SKM-1 (cell line): ENCODE results near the gene RESP18.

Experiments used
- DNase-seq: peaks from one replicate; lab custom pipeline; 2025; ENCODE audit not compliant: unreplicated experiment; lab: John Stamatoyannopoulos, UW

Gene RESP18

GRCh38 chr2:219332542-219332941, at the start of gene RESP18:
Gene RESP18, minus strand, starts transcription at chr2:219332744.
- DNase-seq = no peak

GRCh38 chr2:219381448-219381847, 48.9 kb upstream of the RESP18 start:
- no peak for DNase-seq

- DNase-seq = no peak
Observed at GRCh38 chr2:219380926-219381325, 48.4 kb upstream of the RESP18 start.

- no peak for DNase-seq
Observed at GRCh38 chr2:219378163-219378851, 45.8 kb upstream of the RESP18 start.

GRCh38 chr2:219369447-219369861, 36.9 kb upstream of the RESP18 start:
- no peak for DNase-seq

- DNase-seq = no peak
Observed at GRCh38 chr2:219368690-219369191, 36.2 kb upstream of the RESP18 start.

GRCh38 chr2:219362524-219363164, 30.1 kb upstream of the RESP18 start:
- no peak for DNase-seq

- no peak for DNase-seq
Observed at GRCh38 chr2:219362072-219362471, 29.5 kb upstream of the RESP18 start.

- no peak for DNase-seq
Observed at GRCh38 chr2:219358170-219359075, 25.9 kb upstream of the RESP18 start.

- peak; percentile 88 for DNase-seq
Observed at GRCh38 chr2:219356834-219357233, 24.3 kb upstream of the RESP18 start.

GRCh38 chr2:219354582-219354981, 22.0 kb upstream of the RESP18 start:
- DNase-seq = no peak

- no peak for DNase-seq
Observed at GRCh38 chr2:219353129-219353528, 20.6 kb upstream of the RESP18 start.

GRCh38 chr2:219352448-219353023, 20.0 kb upstream of the RESP18 start:
- DNase-seq = no peak

- no peak for DNase-seq
Observed at GRCh38 chr2:219350710-219351221, 18.2 kb upstream of the RESP18 start.

GRCh38 chr2:219350215-219350614, 17.7 kb upstream of the RESP18 start:
- no peak for DNase-seq

GRCh38 chr2:219344751-219345430, 12.3 kb upstream of the RESP18 start:
- DNase-seq = no peak

- DNase-seq = no peak
Observed at GRCh38 chr2:219335373-219335786, 2.8 kb upstream of the RESP18 start.

GRCh38 chr2:219334076-219334475, 1.5 kb upstream of the RESP18 start:
- DNase-seq = no peak

- DNase-seq = no peak
Observed at GRCh38 chr2:219331560-219332213, 857 bp downstream of the RESP18 start.

- DNase-seq = no peak
Observed at GRCh38 chr2:219327719-219328118, 4.8 kb downstream of the RESP18 start.
